ENCODE results near the gene NAA80. TPM values are rescaled to one million over a fixed set of nuclear protein-coding genes. Genes with fewer than 3 reads are reported as not detected.

The NAA80 gene
- total RNA-seq, 2 donors from 2014 or later, result 9.8 to 11.2 TPM

- intact Hi-C loops (cut with DNase I, micrococcal nuclease), result no loop called here
- ATAC-seq, result no peak
- no peak for DNase-seq
These were observed 32.2 kb upstream of the NAA80 start for GRCh38 chr3:50331364-50331907.

- peak in 1 of 2 donors; percentile 24 for DNase-seq
- no peak for ATAC-seq
- intact Hi-C loops (cut with DNase I, micrococcal nuclease), result no loop called here
These were observed 31.1 kb upstream of the NAA80 start for GRCh38 chr3:50330330-50330729.

- intact Hi-C loops (cut with DNase I, micrococcal nuclease), result no loop called here
- ATAC-seq (peak; percentile 93), DNase-seq (peak; percentile 97 to 99)
These were observed 28.9 kb upstream of the NAA80 start, which contains the start of gene TUSC2 for GRCh38 chr3:50327943-50328691. TSS of gene TUSC2 (minus strand) at chr3:50328223. CDS start at chr3:50328099, 124 bp downstream.

GRCh38 chr3:50327129-50327528, 27.9 kb upstream of the NAA80 start:
- ATAC-seq (no peak), DNase-seq (no peak)
- intact Hi-C loops (cut with DNase I, micrococcal nuclease), result no loop called here

GRCh38 chr3:50326182-50326541, 27.0 kb upstream of the NAA80 start:
- DNase-seq, result no peak
- ATAC-seq, result no peak
- intact Hi-C loops (cut with DNase I, micrococcal nuclease), result no loop called here

- ATAC-seq (no peak), DNase-seq (no peak)
- intact Hi-C loops (cut with DNase I, micrococcal nuclease), result no loop called here
These were observed 26.4 kb upstream of the NAA80 start for GRCh38 chr3:50325497-50326181.

GRCh38 chr3:50325113-50325480, 25.9 kb upstream of the NAA80 start:
- intact Hi-C loops (cut with DNase I, micrococcal nuclease), result no loop called here
- ATAC-seq (no peak), DNase-seq (no peak)

GRCh38 chr3:50324351-50325112, 25.3 kb upstream of the NAA80 start:
- DNase-seq (peak; percentile 39 to 81), ATAC-seq (no peak)
- intact Hi-C loops (cut with DNase I, micrococcal nuclease), result no loop called here

- ATAC-seq (no peak), DNase-seq (peak in 1 of 2 donors; percentile 41)
- intact Hi-C loops (cut with DNase I, micrococcal nuclease), result no loop called here
These were observed 24.5 kb upstream of the NAA80 start for GRCh38 chr3:50323614-50324199.

GRCh38 chr3:50323092-50323600, 23.9 kb upstream of the NAA80 start:
- ATAC-seq (no peak), DNase-seq (peak in 1 of 2 donors; percentile 48)
- intact Hi-C loops (cut with DNase I, micrococcal nuclease), result no loop called here

GRCh38 chr3:50322386-50323091, 23.3 kb upstream of the NAA80 start, which contains the start of gene HYAL2:
TSS of gene HYAL2 (minus strand) at chr3:50322745. CDS start at chr3:50320489, 2,256 bp downstream.
- DNase-seq (peak; percentile 50 to 53), ATAC-seq (no peak)
- intact Hi-C loops (cut with DNase I, micrococcal nuclease), result no loop called here

- ATAC-seq (no peak), DNase-seq (no peak)
- intact Hi-C loops (cut with DNase I, micrococcal nuclease), result no loop called here
These were observed 22.8 kb upstream of the NAA80 start for GRCh38 chr3:50322115-50322385.

GRCh38 chr3:50321336-50322114, 22.3 kb upstream of the NAA80 start:
- ATAC-seq (peak; percentile 71), DNase-seq (peak; percentile 89 to 93)
- intact Hi-C loops (cut with DNase I, micrococcal nuclease), result no loop called here

GRCh38 chr3:50320853-50321335, 21.7 kb upstream of the NAA80 start:
- ATAC-seq (peak; percentile 59), DNase-seq (peak; percentile 76 to 88)
- intact Hi-C loops (cut with DNase I, micrococcal nuclease), result no loop called here

GRCh38 chr3:50319894-50320625, 20.9 kb upstream of the NAA80 start:
- DNase-seq (peak in 1 of 2 donors; percentile 33), ATAC-seq (no peak)
- intact Hi-C loops (cut with DNase I, micrococcal nuclease), result no loop called here

- intact Hi-C loops (cut with DNase I, micrococcal nuclease), result no loop called here
- ATAC-seq (no peak), DNase-seq (peak in 1 of 2 donors; percentile 36)
These were observed 20.1 kb upstream of the NAA80 start for GRCh38 chr3:50319181-50319893.
